Endothelial cell (in vitro differentiated cells): ENCODE data around the gene OR8B3. TPM values are rescaled to one million over a fixed set of nuclear protein-coding genes. Genes with fewer than 3 reads are reported as not detected.
"Not testable (repeated sequence)": the region's sequence is repeated elsewhere in the genome, so short reads cannot be mapped to it uniquely, and the experiment has no call there.

Experiments
- DNase-seq: peaks from one replicate; pipeline ENCODE4 v3.0.0; 2021; ENCODE audit warnings: low spot score
- H3K27ac Mint-ChIP-seq: one replicate; pipeline ENCODE4 v1.8.0; 2021; ENCODE audit warnings: mixed read lengths, inconsistent platforms; ENCODE audit not compliant: unreplicated experiment
- H3K27me3 Mint-ChIP-seq: one replicate; pipeline ENCODE4 v1.8.0; 2021; ENCODE audit warnings: mild to moderate bottlenecking, moderate library complexity, mixed read lengths, inconsistent platforms; ENCODE audit not compliant: unreplicated experiment
- H3K36me3 Mint-ChIP-seq: one replicate; pipeline ENCODE4 v1.8.0; 2021; ENCODE audit warnings: mild to moderate bottlenecking, low read depth, mixed read lengths, inconsistent platforms; ENCODE audit not compliant: unreplicated experiment
- H3K4me1 Mint-ChIP-seq: one replicate; pipeline ENCODE4 v1.8.0; 2021; ENCODE audit warnings: mild to moderate bottlenecking, mixed read lengths, inconsistent platforms; ENCODE audit not compliant: unreplicated experiment
- H3K4me3 Mint-ChIP-seq: one replicate; pipeline ENCODE4 v1.8.0; 2021; ENCODE audit warnings: mild to moderate bottlenecking, mixed read lengths, inconsistent platforms; ENCODE audit not compliant: unreplicated experiment
- H3K9me3 Mint-ChIP-seq: one replicate; pipeline ENCODE4 v1.8.0; 2021; ENCODE audit warnings: mixed read lengths, inconsistent platforms; ENCODE audit not compliant: unreplicated experiment
- total RNA-seq: library from RNA; stranded (reverse); fragmentation: NEBNext Ultra II Directional; extraction: Animal tissue kit (Norgen Biotek cat#: 25700); gene quantifications from one replicate; pipeline ENCODE4 v1.2.1, GENCODE V29; 2021; ENCODE audit not compliant: unreplicated experiment
- TF ChIP-seq, protein P1 (sequence below): fragments of 200-600 bp; sonication (generic); IDR thresholded peaks from one replicate; pipeline ENCODE4 v1.5.0; 2021; ENCODE audit warnings: antibody characterized with exemption; ENCODE audit not compliant: unreplicated experiment

Gene OR8B3
- total RNA-seq, 1 donor from 2014 or later = not detected

DNA sequence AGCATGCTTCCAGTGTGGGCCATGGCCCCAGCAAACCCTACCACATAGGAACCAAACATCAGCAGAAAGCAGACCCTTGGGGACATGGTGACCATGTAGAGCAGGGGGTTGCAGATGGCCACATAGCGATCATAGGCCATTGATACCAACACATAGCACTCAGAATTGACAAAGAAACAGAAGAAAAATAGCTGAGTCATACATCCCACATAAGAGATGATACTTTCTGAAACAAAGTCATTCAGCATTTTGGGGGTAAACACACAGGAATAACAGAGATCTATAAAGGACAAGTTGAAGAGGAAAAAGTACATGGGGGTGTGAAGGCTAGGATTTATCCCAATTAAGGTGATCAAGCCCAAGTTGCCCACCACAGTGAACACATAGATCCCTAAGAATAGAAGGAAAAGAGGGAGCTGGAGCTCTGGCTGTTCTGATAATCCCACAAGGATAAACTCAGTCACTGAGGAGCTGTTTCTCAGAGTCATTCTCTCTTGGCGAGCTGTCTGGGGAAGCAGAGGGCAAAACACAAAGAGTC, 25.6 kb upstream of the OR8B3 start, which contains the start of gene OR8B4:
Gene OR8B4, minus strand, starts transcription at position 488 of the 538 bp plus-strand sequence. Its CDS starts 0 bp downstream, at position 488.
- DNase-seq = no peak
- Mint-ChIP-seq H3K4me3 (no peak within 1 kb of the TSS), H3K36me3 (peaks cover 7% of the 10 kb centered on the region), H3K27me3 (no peaks in the 10 kb centered on the region), H3K9me3 (peaks cover 1% of the 10 kb centered on the region), H3K27ac (no peak within 1 kb of the TSS), H3K4me1 (peaks cover 4% of the 10 kb centered on the region)
- TF ChIP-seq, protein P1, sequence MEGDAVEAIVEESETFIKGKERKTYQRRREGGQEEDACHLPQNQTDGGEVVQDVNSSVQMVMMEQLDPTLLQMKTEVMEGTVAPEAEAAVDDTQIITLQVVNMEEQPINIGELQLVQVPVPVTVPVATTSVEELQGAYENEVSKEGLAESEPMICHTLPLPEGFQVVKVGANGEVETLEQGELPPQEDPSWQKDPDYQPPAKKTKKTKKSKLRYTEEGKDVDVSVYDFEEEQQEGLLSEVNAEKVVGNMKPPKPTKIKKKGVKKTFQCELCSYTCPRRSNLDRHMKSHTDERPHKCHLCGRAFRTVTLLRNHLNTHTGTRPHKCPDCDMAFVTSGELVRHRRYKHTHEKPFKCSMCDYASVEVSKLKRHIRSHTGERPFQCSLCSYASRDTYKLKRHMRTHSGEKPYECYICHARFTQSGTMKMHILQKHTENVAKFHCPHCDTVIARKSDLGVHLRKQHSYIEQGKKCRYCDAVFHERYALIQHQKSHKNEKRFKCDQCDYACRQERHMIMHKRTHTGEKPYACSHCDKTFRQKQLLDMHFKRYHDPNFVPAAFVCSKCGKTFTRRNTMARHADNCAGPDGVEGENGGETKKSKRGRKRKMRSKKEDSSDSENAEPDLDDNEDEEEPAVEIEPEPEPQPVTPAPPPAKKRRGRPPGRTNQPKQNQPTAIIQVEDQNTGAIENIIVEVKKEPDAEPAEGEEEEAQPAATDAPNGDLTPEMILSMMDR = no peak

DNA sequence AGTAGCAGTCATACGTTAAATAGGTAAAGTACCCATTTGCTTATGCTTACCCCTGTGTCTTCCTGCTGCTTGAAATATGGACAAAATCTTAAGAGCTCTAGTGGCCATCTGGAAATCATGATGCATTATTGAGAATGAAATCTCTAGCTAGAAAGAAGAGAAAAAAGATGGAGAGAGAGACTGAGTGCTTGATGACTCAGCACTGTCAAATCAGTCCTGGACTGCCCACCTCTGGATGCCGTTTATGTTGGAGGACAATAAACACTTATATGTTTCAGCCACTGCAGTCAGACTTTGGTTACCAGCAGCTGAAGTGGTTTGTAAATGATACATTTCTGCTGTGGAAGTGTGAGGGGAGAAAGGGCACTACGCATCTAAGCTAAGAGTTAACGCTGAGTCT, 22.2 kb upstream of the OR8B3 start:
- TF ChIP-seq, protein P1 = no peak
- Mint-ChIP-seq H3K27me3 (no peaks in the 10 kb centered on the region), H3K36me3 (peaks cover 6% of the 10 kb centered on the region), H3K9me3 (no peaks in the 10 kb centered on the region), H3K4me3 (no peak overlapping the region), H3K4me1 (peaks cover 11% of the 10 kb centered on the region), H3K27ac (no peak overlapping the region)
- DNase-seq = no peak

DNA sequence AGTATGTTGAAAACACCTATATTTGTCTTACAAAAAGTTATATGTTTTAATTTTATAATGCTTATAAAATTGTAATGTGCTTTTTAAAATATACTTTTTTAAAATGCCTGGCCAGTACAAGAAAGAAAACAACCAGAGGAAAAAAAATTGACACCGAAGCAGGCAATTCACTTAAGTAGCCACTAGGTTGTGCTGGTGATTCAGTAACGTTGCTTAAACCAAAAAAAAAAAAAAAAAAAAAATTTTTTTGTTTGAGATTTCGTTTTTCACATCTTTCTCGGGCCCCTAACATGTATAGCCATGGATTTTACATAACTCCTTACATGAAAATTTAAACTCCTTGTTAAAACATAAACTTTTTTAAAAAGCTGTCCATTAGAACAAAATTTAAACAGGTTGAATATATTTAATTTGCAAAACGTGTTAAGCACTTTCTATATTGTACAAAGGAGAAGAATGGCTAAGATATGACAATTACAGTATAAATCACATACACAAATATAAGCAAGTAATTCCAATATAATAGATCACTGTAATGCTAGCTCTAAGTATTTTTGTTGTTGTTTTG, 16.6 kb upstream of the OR8B3 start:
- H3K4me1 Mint-ChIP-seq = peaks cover 24% of the 10 kb centered on the region
- TF ChIP-seq, protein P1 = peak; percentile 78
- no peaks in the 10 kb centered on the region for H3K36me3 Mint-ChIP-seq
- H3K27me3 Mint-ChIP-seq = no peaks in the 10 kb centered on the region
- no peak for DNase-seq
- no peaks in the 10 kb centered on the region for H3K9me3 Mint-ChIP-seq
- no peak overlapping the region for H3K4me3 Mint-ChIP-seq
- H3K27ac Mint-ChIP-seq = no peak overlapping the region

DNA sequence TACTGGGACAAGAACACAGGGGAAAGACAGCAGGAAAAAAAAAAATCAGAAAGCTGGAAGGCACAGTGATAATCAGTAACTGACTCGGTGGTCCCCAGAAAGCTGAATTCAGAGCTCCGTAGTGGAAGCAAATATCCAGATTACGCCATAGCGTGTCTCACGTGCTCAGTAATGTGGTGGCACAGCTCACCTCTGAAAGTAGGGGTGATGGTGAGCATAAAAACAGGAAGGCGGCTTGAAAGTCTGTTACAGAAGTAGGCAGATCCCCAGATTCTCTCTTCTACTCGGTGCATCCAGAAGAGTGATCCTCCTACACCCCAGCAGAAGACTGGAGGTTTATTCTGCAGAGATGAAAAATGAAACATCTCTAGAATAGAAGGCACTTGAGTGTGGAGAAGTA, 11.1 kb upstream of the OR8B3 start:
- H3K27ac Mint-ChIP-seq = no peak overlapping the region

DNA sequence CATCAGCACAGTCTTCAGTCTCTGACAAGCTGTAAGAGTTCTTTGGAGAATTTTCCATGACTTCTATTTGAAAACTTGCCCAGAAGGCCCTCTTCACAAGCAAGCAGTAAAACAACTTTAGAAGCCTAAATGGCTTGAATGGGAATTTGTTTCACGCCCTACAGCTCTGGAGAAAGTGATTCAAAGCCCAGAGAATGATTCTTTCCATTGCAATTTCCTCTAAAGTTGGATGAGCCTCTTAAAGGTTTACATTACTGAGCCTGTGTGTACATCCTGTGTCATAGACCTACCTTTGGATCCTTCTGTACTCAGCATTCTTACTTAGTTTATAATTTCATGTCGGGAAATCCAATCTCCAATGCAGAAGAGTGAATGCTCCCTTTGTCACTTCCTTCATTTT, 6.8 kb upstream of the OR8B3 start:
- Mint-ChIP-seq H3K27ac (no peak overlapping the region), H3K36me3 (peaks cover 4% of the 10 kb centered on the region), H3K4me3 (no peak overlapping the region), H3K4me1 (no peaks in the 10 kb centered on the region), H3K27me3 (no peaks in the 10 kb centered on the region), H3K9me3 (no peaks in the 10 kb centered on the region)
- no peak for DNase-seq
- TF ChIP-seq, protein P1 = no peak

More for the DNA sequence above, 11.1 kb upstream of the OR8B3 start:
- H3K9me3 Mint-ChIP-seq = no peaks in the 10 kb centered on the region
- peaks cover under 1% of the 10 kb centered on the region for H3K36me3 Mint-ChIP-seq
- peaks cover 9% of the 10 kb centered on the region for H3K4me1 Mint-ChIP-seq
- no peak overlapping the region for H3K4me3 Mint-ChIP-seq
- no peaks in the 10 kb centered on the region for H3K27me3 Mint-ChIP-seq
- TF ChIP-seq, protein P1 = no peak
- no peak for DNase-seq

DNA sequence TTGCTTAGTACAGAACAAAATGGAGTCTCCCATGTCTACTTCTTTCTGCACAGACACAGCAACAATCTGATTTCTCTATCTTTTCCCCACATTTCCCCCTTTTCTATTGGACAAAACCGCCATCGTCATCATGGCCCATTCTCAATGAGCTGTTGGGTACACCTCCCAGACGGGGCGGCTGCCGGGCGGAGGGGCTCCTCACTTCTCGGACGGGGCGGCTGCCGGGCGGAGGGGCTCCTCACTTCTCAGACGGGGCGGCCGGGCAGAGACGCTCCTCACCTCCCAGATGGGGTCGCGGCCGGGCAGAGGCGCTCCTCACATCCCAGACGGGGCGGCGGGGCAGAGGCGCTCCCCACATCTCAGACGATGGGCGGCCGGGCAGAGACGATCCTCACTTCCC, 4.4 kb upstream of the OR8B3 start:
- H3K36me3 Mint-ChIP-seq, H3K4me3 Mint-ChIP-seq, DNase-seq, H3K4me1 Mint-ChIP-seq, H3K27me3 Mint-ChIP-seq, H3K9me3 Mint-ChIP-seq, H3K27ac Mint-ChIP-seq: not testable (repeated sequence)
